Smooth muscle cell (in vitro differentiated cells): ENCODE data around the gene FEV. TPM values are rescaled to one million over a fixed set of nuclear protein-coding genes. Genes with fewer than 3 reads are reported as not detected.

Experiments used
- DNase-seq: peaks from one replicate; lab custom pipeline; 2025; ENCODE audit not compliant: unreplicated experiment; lab: John Stamatoyannopoulos, UW
- H2AFZ ChIP-seq: fragments of 200-600 bp; sonication (generic); 2 replicates; pipeline ENCODE4 v1.6.0; 2016; ENCODE audit warnings: antibody characterized with exemption, low read depth, mild to moderate bottlenecking
- H3F3A ChIP-seq: fragments of 200-600 bp; sonication (generic); 2 replicates; pipeline ENCODE4 v1.6.0; 2017; ENCODE audit warnings: antibody characterized with exemption, low read depth
- H3K27ac ChIP-seq: fragments of 200-600 bp; sonication (generic); 2 replicates; pipeline ENCODE4 v1.5.1; 2016; ENCODE audit warnings: low read depth, mild to moderate bottlenecking
- H3K27me3 ChIP-seq: fragments of 200-600 bp; sonication (generic); 2 replicates; pipeline ENCODE4 v1.6.1; 2016; ENCODE audit warnings: low read depth, mild to moderate bottlenecking
- H3K36me3 ChIP-seq: fragments of 200-600 bp; sonication (generic); 2 replicates; pipeline ENCODE4 v1.5.1; 2016; ENCODE audit warnings: low read depth
- H3K4me1 ChIP-seq: fragments of 200-600 bp; sonication (generic); 2 replicates; pipeline ENCODE4 v1.5.1; 2016; ENCODE audit warnings: low read depth
- H3K4me2 ChIP-seq: fragments of 200-600 bp; sonication (generic); 2 replicates; pipeline ENCODE4 v1.6.0; 2016; ENCODE audit warnings: mild to moderate bottlenecking
- H3K4me3 ChIP-seq: fragments of 200-600 bp; sonication (generic); 2 replicates; pipeline ENCODE4 v1.5.1; 2016; ENCODE audit warnings: mild to moderate bottlenecking
- H3K79me2 ChIP-seq: fragments of 200-600 bp; sonication (generic); 2 replicates; pipeline ENCODE4 v1.6.0; 2016; ENCODE audit warnings: low read depth, mild to moderate bottlenecking
- H3K9ac ChIP-seq: fragments of 200-600 bp; sonication (generic); 2 replicates; pipeline ENCODE4 v1.6.0; 2016; ENCODE audit warnings: low read depth
- H3K9me3 ChIP-seq: fragments of 200-600 bp; sonication (generic); replicated peaks from 2 replicates; pipeline ENCODE4 v1.5.1; 2016; ENCODE audit warnings: low read depth
- H4K20me1 ChIP-seq: fragments of 200-600 bp; sonication (generic); 2 replicates; pipeline ENCODE4 v1.6.0; 2016; ENCODE audit warnings: low read depth
- WGBS: methylation state at CpG from one replicate; pipeline ENCODE4 v1.1.7; 2016; ENCODE audit warnings: low lambda C conversion rate; 5-methylcytosine and 5-hydroxymethylcytosine counted together
- polyA plus RNA-seq: library from polyadenylated mRNA; unstranded; fragments of >200 nt; fragmentation: Nextera tagmentation; extraction: Ambion mirVana; gene quantifications from 2 replicates; pipeline ENCODE4 v1.2.1, GENCODE V29; 2016
- total RNA-seq: library from RNA; depleted of rRNA; stranded (reverse); fragments of >200 nt; gene quantifications from 2 replicates; pipeline ENCODE4 v1.2.3, GENCODE V29; 2014
- TF ChIP-seq, protein P1 (sequence below): fragments of 200-600 bp; sonication (generic); IDR thresholded peaks from 2 replicates; pipeline ENCODE4 v1.5.1; 2017; ENCODE audit warnings: borderline replicate concordance, mild to moderate bottlenecking, antibody characterized with exemption; ENCODE audit not compliant: insufficient read depth, poor library complexity, severe bottlenecking

Gene FEV
- total and polyA plus RNA-seq, 2 experiments from 2014 or later: not detected

DNA sequence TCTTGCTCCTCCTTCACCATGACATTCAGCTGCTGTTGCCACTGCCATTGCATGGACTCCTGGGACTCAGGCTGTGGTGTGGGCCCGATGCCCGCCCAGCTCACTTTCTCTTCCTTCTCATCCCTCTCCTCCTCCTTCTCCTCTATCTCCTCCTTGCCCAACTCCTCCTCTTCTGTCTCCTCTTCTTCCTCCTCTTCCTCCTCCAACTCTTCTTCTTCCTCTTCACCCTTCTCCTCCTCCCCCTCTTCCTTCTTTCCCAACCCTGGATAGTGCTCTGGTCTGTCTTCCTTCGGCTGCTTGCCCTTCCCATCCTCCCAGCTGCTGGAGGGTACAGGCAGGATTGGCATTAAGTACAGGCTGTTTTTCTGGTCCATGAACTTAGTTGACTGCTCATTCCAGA is 19.0 kb upstream of the FEV start:
- H3K36me3 ChIP-seq: no peaks in the 10 kb centered on the region
- no peak overlapping the region for H3K4me3 ChIP-seq
- WGBS: 97% methylated on average over 3 of the region's 3 CpGs

DNA sequence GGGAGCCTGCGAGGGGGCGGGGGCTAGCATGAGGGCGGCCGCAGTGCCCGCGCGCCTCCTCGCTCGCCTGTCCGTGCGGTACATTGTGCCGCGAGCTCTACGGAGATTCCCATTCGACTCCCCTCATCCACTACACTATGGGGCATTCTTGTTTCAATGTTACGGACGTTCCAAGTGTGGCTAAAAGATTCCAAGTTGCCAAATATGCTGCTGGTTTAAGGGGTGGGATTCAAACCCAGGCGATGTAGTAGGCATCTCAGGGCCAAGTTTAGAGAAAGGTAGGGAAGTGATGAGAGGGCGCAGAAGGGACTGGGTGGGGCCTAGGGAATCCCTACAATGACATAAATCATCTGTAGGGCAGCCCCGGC is 18.3 kb upstream of the FEV start:
- Histone ChIP-seq H4K20me1 (no peaks in the 10 kb centered on the region), H3K36me3 (no peaks in the 10 kb centered on the region), H3K4me2 (peak overlapping the region; percentile 76), H3K4me3 (no peak overlapping the region), H2AFZ (no peak overlapping the region), H3K27me3 (peaks cover 81% of the 10 kb centered on the region), H3K9ac (no peak overlapping the region), H3K4me1 (peaks cover 19% of the 10 kb centered on the region), H3F3A (no peaks in the 10 kb centered on the region), H3K79me2 (no peaks in the 10 kb centered on the region), H3K9me3 (no peaks in the 10 kb centered on the region), H3K27ac (no peak overlapping the region)
- TF ChIP-seq, protein P1, sequence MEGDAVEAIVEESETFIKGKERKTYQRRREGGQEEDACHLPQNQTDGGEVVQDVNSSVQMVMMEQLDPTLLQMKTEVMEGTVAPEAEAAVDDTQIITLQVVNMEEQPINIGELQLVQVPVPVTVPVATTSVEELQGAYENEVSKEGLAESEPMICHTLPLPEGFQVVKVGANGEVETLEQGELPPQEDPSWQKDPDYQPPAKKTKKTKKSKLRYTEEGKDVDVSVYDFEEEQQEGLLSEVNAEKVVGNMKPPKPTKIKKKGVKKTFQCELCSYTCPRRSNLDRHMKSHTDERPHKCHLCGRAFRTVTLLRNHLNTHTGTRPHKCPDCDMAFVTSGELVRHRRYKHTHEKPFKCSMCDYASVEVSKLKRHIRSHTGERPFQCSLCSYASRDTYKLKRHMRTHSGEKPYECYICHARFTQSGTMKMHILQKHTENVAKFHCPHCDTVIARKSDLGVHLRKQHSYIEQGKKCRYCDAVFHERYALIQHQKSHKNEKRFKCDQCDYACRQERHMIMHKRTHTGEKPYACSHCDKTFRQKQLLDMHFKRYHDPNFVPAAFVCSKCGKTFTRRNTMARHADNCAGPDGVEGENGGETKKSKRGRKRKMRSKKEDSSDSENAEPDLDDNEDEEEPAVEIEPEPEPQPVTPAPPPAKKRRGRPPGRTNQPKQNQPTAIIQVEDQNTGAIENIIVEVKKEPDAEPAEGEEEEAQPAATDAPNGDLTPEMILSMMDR: no peak
- DNase-seq: no peak
- 9% methylated on average over 16 of the region's 20 CpGs for WGBS

More for the DNA sequence above, 19.0 kb upstream of the FEV start:
- Histone ChIP-seq H3K27ac (no peak overlapping the region), H3K9me3 (no peaks in the 10 kb centered on the region), H3F3A (no peaks in the 10 kb centered on the region), H3K4me1 (peaks cover 14% of the 10 kb centered on the region), H2AFZ (no peak overlapping the region), H3K27me3 (peaks cover 87% of the 10 kb centered on the region), H3K4me2 (no peak overlapping the region), H3K9ac (no peak overlapping the region), H3K79me2 (no peaks in the 10 kb centered on the region), H4K20me1 (no peaks in the 10 kb centered on the region)
- no peak for DNase-seq
- TF ChIP-seq, protein P1: no peak

DNA sequence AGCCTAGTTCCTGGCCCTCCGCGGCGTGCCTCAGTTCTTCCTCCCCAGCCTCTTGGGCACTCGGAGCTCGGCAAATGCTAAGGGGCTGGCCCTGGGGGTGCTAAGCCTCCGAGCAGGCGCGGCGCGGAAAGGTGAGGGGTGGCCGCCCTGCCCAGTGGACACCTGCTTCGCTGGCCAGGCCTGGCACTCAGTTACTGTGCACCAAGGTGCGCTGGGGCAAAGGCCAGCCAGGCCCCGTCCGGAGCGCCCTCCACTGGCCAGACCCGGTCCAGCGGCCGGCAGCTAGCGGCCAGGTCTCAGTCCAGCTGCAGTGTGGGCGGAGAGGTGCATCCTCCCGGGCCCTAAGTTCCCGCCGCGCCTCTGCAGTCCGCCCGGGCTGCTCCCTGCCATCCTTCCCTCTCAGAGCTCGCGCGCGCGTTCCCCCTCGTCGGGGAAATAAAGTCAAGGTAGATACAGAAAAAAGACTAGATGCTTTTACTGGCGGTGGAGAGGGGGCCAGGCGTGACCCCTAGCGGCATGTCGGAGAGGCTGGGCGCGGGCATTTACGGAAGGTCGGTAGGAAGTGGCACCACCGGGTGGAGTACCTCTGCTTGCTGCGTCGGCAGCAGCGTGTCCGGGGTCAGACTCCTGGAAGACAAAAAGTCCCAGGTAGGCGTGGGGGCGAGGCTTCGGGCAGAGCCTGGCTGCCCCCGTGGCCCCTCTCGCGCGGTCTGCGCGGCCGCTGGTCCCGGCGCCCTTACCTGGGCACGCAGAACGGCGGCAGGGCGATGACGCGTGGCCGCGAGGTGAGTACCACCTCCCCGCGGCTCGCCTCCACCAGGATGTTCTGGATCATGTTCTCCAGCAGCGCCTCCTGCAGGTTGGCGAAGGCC is 17.6 kb upstream of the FEV start:
- Histone ChIP-seq H3F3A (no peaks in the 10 kb centered on the region), H3K36me3 (no peaks in the 10 kb centered on the region), H3K4me1 (peaks cover 19% of the 10 kb centered on the region), H4K20me1 (no peaks in the 10 kb centered on the region), H3K9me3 (no peaks in the 10 kb centered on the region), H3K27me3 (peaks cover 75% of the 10 kb centered on the region), H3K4me3 (peak overlapping the region; percentile 28), H3K4me2 (peak overlapping the region; percentile 76), H2AFZ (no peak overlapping the region), H3K79me2 (no peaks in the 10 kb centered on the region), H3K27ac (no peak overlapping the region), H3K9ac (no peak overlapping the region)
- DNase-seq: no peak
- TF ChIP-seq, protein P1: peak; percentile 45
- WGBS: 4% methylated on average over 69 of the region's 72 CpGs
